ENCODE results near the gene RTL10.

The RTL10 gene

GRCh38 chr22:19815823-19816290 lies 38.8 kb downstream of the RTL10 start:
- Histone ChIP-seq H3K4me1 (ENCODE audit: insufficient read depth, poor library complexity, severe bottlenecking) (no peaks in the 10 kb centered on the region), H3K36me3 (ENCODE audit: low read depth) (no peaks in the 10 kb centered on the region), H3K4me3 (ENCODE audit: severe bottlenecking) (no peak overlapping the region), H3K9me3 (ENCODE audit: severe bottlenecking) (no peaks in the 10 kb centered on the region), H3K27ac (ENCODE audit: poor library complexity, severe bottlenecking) (no peak overlapping the region), H3K27me3 (ENCODE audit: insufficient read depth, poor library complexity, severe bottlenecking) (no peaks in the 10 kb centered on the region)
- ATAC-seq (ENCODE audit: low read depth) (no peak), DNase-seq (ENCODE audit: low spot score) (no peak)
- no peak for TF ChIP-seq CTCF (IDR thresholded peaks at IDR 0.05; ENCODE audit: poor library complexity, severe bottlenecking)

- Histone ChIP-seq H3K9me3 (ENCODE audit: severe bottlenecking) (no peaks in the 10 kb centered on the region), H3K36me3 (ENCODE audit: low read depth) (no peaks in the 10 kb centered on the region), H3K27ac (ENCODE audit: poor library complexity, severe bottlenecking) (no peak overlapping the region), H3K4me3 (ENCODE audit: severe bottlenecking) (no peak overlapping the region), H3K4me1 (ENCODE audit: insufficient read depth, poor library complexity, severe bottlenecking) (no peaks in the 10 kb centered on the region), H3K27me3 (ENCODE audit: insufficient read depth, poor library complexity, severe bottlenecking) (no peaks in the 10 kb centered on the region)
- TF ChIP-seq CTCF (IDR thresholded peaks at IDR 0.05; ENCODE audit: poor library complexity, severe bottlenecking), result no peak
- ATAC-seq (ENCODE audit: low read depth) (no peak), DNase-seq (ENCODE audit: low spot score) (no peak)
Measured at GRCh38 chr22:19815093-19815822, 39.4 kb downstream of the RTL10 start.

GRCh38 chr22:19814428-19814827 lies 40.2 kb downstream of the RTL10 start:
- TF ChIP-seq CTCF (IDR thresholded peaks at IDR 0.05; ENCODE audit: poor library complexity, severe bottlenecking), result no peak
- no peak overlapping the region for H3K4me3 ChIP-seq (ENCODE audit: severe bottlenecking)
- H3K36me3 ChIP-seq (ENCODE audit: low read depth), result no peaks in the 10 kb centered on the region
- H3K4me1 ChIP-seq (ENCODE audit: insufficient read depth, poor library complexity, severe bottlenecking), result no peaks in the 10 kb centered on the region
- ATAC-seq (ENCODE audit: low read depth) (no peak), DNase-seq (ENCODE audit: low spot score) (no peak)
- no peaks in the 10 kb centered on the region for H3K9me3 ChIP-seq (ENCODE audit: severe bottlenecking)
- H3K27me3 ChIP-seq (ENCODE audit: insufficient read depth, poor library complexity, severe bottlenecking), result no peaks in the 10 kb centered on the region
- no peak overlapping the region for H3K27ac ChIP-seq (ENCODE audit: poor library complexity, severe bottlenecking)

GRCh38 chr22:19812910-19813309 lies 41.8 kb downstream of the RTL10 start:
- Histone ChIP-seq H3K36me3 (ENCODE audit: low read depth) (no peaks in the 10 kb centered on the region), H3K9me3 (ENCODE audit: severe bottlenecking) (no peaks in the 10 kb centered on the region), H3K4me3 (ENCODE audit: severe bottlenecking) (no peak overlapping the region), H3K27me3 (ENCODE audit: insufficient read depth, poor library complexity, severe bottlenecking) (no peaks in the 10 kb centered on the region), H3K27ac (ENCODE audit: poor library complexity, severe bottlenecking) (no peak overlapping the region), H3K4me1 (ENCODE audit: insufficient read depth, poor library complexity, severe bottlenecking) (no peaks in the 10 kb centered on the region)
- ATAC-seq (ENCODE audit: low read depth) (no peak), DNase-seq (ENCODE audit: low spot score) (no peak)
- TF ChIP-seq CTCF (IDR thresholded peaks at IDR 0.05; ENCODE audit: poor library complexity, severe bottlenecking), result no peak
